Stomach (tissue), 9 donors: ENCODE data around the gene TMEM238L. TPM values are rescaled to one million over a fixed set of nuclear protein-coding genes. Genes with fewer than 3 reads are reported as not detected.

ENCODE experiments used
- DNase-seq, 2 donors: peaks; one replicate each; pipeline versions ENCODE4 v3.0.0 to v3.0.0-alpha.2; 2013 to 2019
- H3K27ac ChIP-seq, 5 donors: fragments of 200-600 bp in 4 of 5; sonication (generic) in 4 of 5; one replicate each; pipeline ENCODE4 v1.5.1; 2013 to 2019; ENCODE audit warnings: mild to moderate bottlenecking in 1 of 5, moderate library complexity in 1 of 5
- H3K27me3 ChIP-seq, 3 donors: fragments of 200-600 bp; sonication (generic); one replicate each; pipeline ENCODE4 v1.5.1; 2017 to 2019; ENCODE audit warnings: mixed run types in 1 of 3
- H3K36me3 ChIP-seq, 4 donors: fragments of 200-600 bp; sonication (generic); 1 replicate in 3 of 4; 2 replicates in 1 of 4; pipeline ENCODE4 v1.5.1; 2016 to 2019
- H3K4me1 ChIP-seq, 4 donors: fragments of 200-600 bp; sonication (generic); one replicate each; pipeline ENCODE4 v1.5.1; 2016 to 2019
- H3K4me3 ChIP-seq, 4 donors: fragments of 200-600 bp; sonication (generic) in 3 of 4; one replicate each; pipeline ENCODE4 v1.5.1; 2016 to 2019; ENCODE audit warnings: mild to moderate bottlenecking in 1 of 4
- H3K9me3 ChIP-seq, 4 donors: fragments of 200-600 bp; sonication (generic); one replicate each; pipeline ENCODE4 v1.5.1; 2016 to 2019
- EP300 ChIP-seq: sonication (generic); formaldehyde crosslinking; IDR thresholded peaks from one replicate; pipeline ENCODE4 v1.6.1; 2017; ENCODE audit warnings: antibody characterized with exemption
- POLR2A ChIP-seq, 4 donors: fragments of 450-650 bp; IDR thresholded peaks; one replicate each; pipeline ENCODE4 v1.6.1; 2016; ENCODE audit warnings: antibody characterized with exemption in 4 of 4, control low read depth in 2 of 4, mild to moderate bottlenecking in 1 of 4, moderate library complexity in 1 of 4
- POLR2AphosphoS5 ChIP-seq, 3 donors: sonication (generic); formaldehyde crosslinking; IDR thresholded peaks; one replicate each; pipeline ENCODE4 v1.6.1; 2016; ENCODE audit warnings: antibody characterized with exemption in 3 of 3
- WGBS, 5 donors: extraction: QIAGEN DNeasy Blood & Tissue Kit in 3 of 5; methylation state at CpG; one replicate each; pipeline versions ENCODE4 v1.1.5 to v1.1.7; 2013 to 2018; 5-methylcytosine and 5-hydroxymethylcytosine counted together
- intact Hi-C: fragments of 100-400 bp; cut with DNase I; formaldehyde crosslinking; loops from one replicate; pipeline ENCODE4 v1.15.1; 2023; ENCODE audit warnings: low total_unique reads
- polyA plus RNA-seq, 3 donors: library from polyadenylated mRNA; stranded (reverse); fragments of 200-250 nt; gene quantifications; one replicate each; pipeline ENCODE4 v1.2.3, GENCODE V29; 2013
- total RNA-seq, 5 donors: library from RNA; depleted of rRNA; stranded (reverse); fragments of >200 nt; gene quantifications; one replicate each; pipeline versions ENCODE4 v1.1.0 to v1.2.3, GENCODE V29; 2014 to 2016
- TF ChIP-seq, protein P1 (sequence below), 7 experiments: fragments of 450-650 bp in 4 of 7; fragments of 200-600 bp in 3 of 7; sonication (generic) in 3 of 7; IDR thresholded peaks; one replicate each; pipeline ENCODE4 v1.5.1; 2016 to 2019; ENCODE audit warnings: antibody characterized with exemption in 7 of 7, control low read depth in 2 of 7, mild to moderate bottlenecking in 1 of 7
- donor health status: healthy with polysubstance abuse.
- donor health status: Bipolar disorder and iron deficiency.
- donor health status: healthy.

The TMEM238L gene
- total and polyA plus RNA-seq, 8 donors = 2.2 to 190 (median 38.2) TPM

- intact Hi-C loops = no loop called here
- Histone ChIP-seq H3K4me1 (peaks cover 4 to 23% (median 17%) of the 10 kb centered on the region in 4 donors), H3K9me3 (no peaks in the 10 kb centered on the region), H3K4me3 (no peak overlapping the region), H3K27ac (no peak overlapping the region), H3K27me3 (no peaks in the 10 kb centered on the region), H3K36me3 (no peaks in the 10 kb centered on the region)
- WGBS, 5 donors = 33 to 59% (median 42%) methylated on average over 5 of the region's 5 CpGs
- DNase-seq = peak; percentile 55 to 73
- TF ChIP-seq POLR2A (IDR thresholded peaks at IDR 0.05) (no peak), POLR2AphosphoS5 (IDR thresholded peaks at IDR 0.05) (no peak), EP300 (no peak)
- TF ChIP-seq, protein P1, sequence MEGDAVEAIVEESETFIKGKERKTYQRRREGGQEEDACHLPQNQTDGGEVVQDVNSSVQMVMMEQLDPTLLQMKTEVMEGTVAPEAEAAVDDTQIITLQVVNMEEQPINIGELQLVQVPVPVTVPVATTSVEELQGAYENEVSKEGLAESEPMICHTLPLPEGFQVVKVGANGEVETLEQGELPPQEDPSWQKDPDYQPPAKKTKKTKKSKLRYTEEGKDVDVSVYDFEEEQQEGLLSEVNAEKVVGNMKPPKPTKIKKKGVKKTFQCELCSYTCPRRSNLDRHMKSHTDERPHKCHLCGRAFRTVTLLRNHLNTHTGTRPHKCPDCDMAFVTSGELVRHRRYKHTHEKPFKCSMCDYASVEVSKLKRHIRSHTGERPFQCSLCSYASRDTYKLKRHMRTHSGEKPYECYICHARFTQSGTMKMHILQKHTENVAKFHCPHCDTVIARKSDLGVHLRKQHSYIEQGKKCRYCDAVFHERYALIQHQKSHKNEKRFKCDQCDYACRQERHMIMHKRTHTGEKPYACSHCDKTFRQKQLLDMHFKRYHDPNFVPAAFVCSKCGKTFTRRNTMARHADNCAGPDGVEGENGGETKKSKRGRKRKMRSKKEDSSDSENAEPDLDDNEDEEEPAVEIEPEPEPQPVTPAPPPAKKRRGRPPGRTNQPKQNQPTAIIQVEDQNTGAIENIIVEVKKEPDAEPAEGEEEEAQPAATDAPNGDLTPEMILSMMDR (IDR thresholded peaks at IDR 0.05) = no peak
These were observed 11.4 kb upstream of the TMEM238L start for GRCh38 chr17:10815319-10815718.

GRCh38 chr17:10814075-10814474 lies 10.2 kb upstream of the TMEM238L start:
- WGBS, 5 donors = 18 to 61% (median 37%) methylated on average over 1 of the region's 1 CpG

GRCh38 chr17:10812674-10813073 lies 8.8 kb upstream of the TMEM238L start:
- TF ChIP-seq POLR2A (IDR thresholded peaks at IDR 0.05) (no peak), EP300 (no peak), POLR2AphosphoS5 (IDR thresholded peaks at IDR 0.05) (no peak)
- TF ChIP-seq, protein P1 (IDR thresholded peaks at IDR 0.05) = no peak
- no peaks in the 10 kb centered on the region for H3K27me3 ChIP-seq
- no peaks in the 10 kb centered on the region for H3K36me3 ChIP-seq
- H3K27ac ChIP-seq = peak overlapping the region in 3 of 5 donors; percentile 18 to 29 (median 21)
- H3K9me3 ChIP-seq = no peaks in the 10 kb centered on the region
- H3K4me3 ChIP-seq = no peak overlapping the region
- 39 to 50% (median 41%) methylated on average over 5 of the region's 5 CpGs for WGBS, 5 donors
- H3K4me1 ChIP-seq = peaks cover 4 to 23% (median 17%) of the 10 kb centered on the region in 4 donors
- intact Hi-C loops = no loop called here
- peak; percentile 79 to 94 for DNase-seq

More at GRCh38 chr17:10814075-10814474, 10.2 kb upstream of the TMEM238L start:
- Histone ChIP-seq H3K27ac (no peak overlapping the region), H3K4me1 (peaks cover 4 to 23% (median 17%) of the 10 kb centered on the region in 4 donors), H3K36me3 (no peaks in the 10 kb centered on the region), H3K4me3 (no peak overlapping the region), H3K27me3 (no peaks in the 10 kb centered on the region), H3K9me3 (no peaks in the 10 kb centered on the region)
- no peak for TF ChIP-seq EP300
- TF ChIP-seq, protein P1 (IDR thresholded peaks at IDR 0.05) = no peak
- peak in 1 of 2 donors; percentile 64 for DNase-seq
- intact Hi-C loops = no loop called here

GRCh38 chr17:10809605-10810004 lies 5.7 kb upstream of the TMEM238L start:
- DNase-seq = no peak
- Histone ChIP-seq H3K27me3 (no peaks in the 10 kb centered on the region), H3K27ac (no peak overlapping the region), H3K9me3 (no peaks in the 10 kb centered on the region), H3K4me3 (no peak overlapping the region), H3K36me3 (no peaks in the 10 kb centered on the region), H3K4me1 (peaks cover 12 to 25% (median 21%) of the 10 kb centered on the region in 4 donors)
- TF ChIP-seq POLR2AphosphoS5 (IDR thresholded peaks at IDR 0.05) (no peak), EP300 (no peak), POLR2A (IDR thresholded peaks at IDR 0.05) (no peak)
- TF ChIP-seq, protein P1 (IDR thresholded peaks at IDR 0.05) = no peak
- WGBS, 5 donors = 75 to 89% (median 83%) methylated on average over 4 of the region's 4 CpGs
- intact Hi-C loops = no loop called here
